H1 (cell line): ENCODE measurements around the gene H1-8. TPM values are rescaled to one million over a fixed set of nuclear protein-coding genes. Genes with fewer than 3 reads are reported as not detected.

Source experiments
- ASH2L ChIP-seq: fragments of 200-600, 300-600 bp; sonication (generic); IDR thresholded peaks from one replicate; pipeline ENCODE4 v1.7.1; 2017; ENCODE audit warnings: low read length
- BRCA1 ChIP-seq: IDR thresholded peaks from 2 replicates; pipeline ENCODE4 v1.6.1; 2012; ENCODE audit warnings: low read depth, low read length, improper control_type of control experiment
- NANOG ChIP-seq: IDR thresholded peaks from 2 replicates; pipeline ENCODE4 v1.6.1; 2011; ENCODE audit warnings: low read length, low read depth, mild to moderate bottlenecking, inconsistent platforms; ENCODE audit not compliant: insufficient read depth, poor library complexity, severe bottlenecking
- RXRA ChIP-seq: IDR thresholded peaks from 2 replicates; pipeline ENCODE4 v1.6.1; 2011; ENCODE audit warnings: low read depth, mild to moderate bottlenecking, low read length, moderate library complexity; ENCODE audit not compliant: insufficient read depth
- SIN3A ChIP-seq, 2 experiments: IDR thresholded peaks in 1 of 2; conservative IDR thresholded peaks in 1 of 2; 2 replicates each; pipeline ENCODE4 v1.6.1; 2011 to 2012; ENCODE audit warnings: low read length in 2 of 2, improper control_type of control experiment in 1 of 2, low read depth in 1 of 2, mild to moderate bottlenecking in 1 of 2
- SP1 ChIP-seq: IDR thresholded peaks from 2 replicates; pipeline ENCODE4 v1.6.1; 2011; ENCODE audit warnings: low read depth, low read length
- polyA plus RNA-seq, 7 experiments: library from polyadenylated mRNA; depleted of rRNA in 3 of 7; stranded (reverse) in 5 of 7; unstranded in 2 of 7; fragments of >200 nt in 5 of 7; fragments of 200-250 nt in 2 of 7; gene quantifications; 1 replicate in 5 of 7; 2 replicates in 1 of 7; 4 replicates in 1 of 7; pipeline versions ENCODE4 v1.2.1 to v1.2.3, GENCODE V29; 2011 to 2013; ENCODE audit warnings: missing spikeins in 2 of 7, mixed read lengths in 2 of 7
- total RNA-seq: library from RNA; stranded (reverse); fragmentation: NEBNext Ultra II Directional; extraction: Animal tissue kit (Norgen Biotek cat#: 25700); gene quantifications from 2 replicates; pipeline ENCODE4 v1.2.1, GENCODE V29; 2021

The H1-8 gene
- total and polyA plus RNA-seq, 2 of the 8 experiments (the other 6 are each of a cell fraction or from before 2014, with no cell fraction given): not detected

- TF ChIP-seq BRCA1 (no peak), SIN3A (conservative IDR thresholded peaks at IDR 0.05 in 1 of 2, IDR thresholded peaks at IDR 0.05 in 1 of 2; ENCODE audit: low read depth in 1 of 2, low read length in 2 of 2) (no peak), RXRA (no peak), ASH2L (no peak), NANOG (no peak), SP1 (no peak)
- TF ChIP-seq, all 59 proteins: peak for 0
These were observed 13.4 kb downstream of the H1-8 start (continued) for GRCh38 chr3:129556358-129556695.
